ENCODE results near the gene MINDY1.

DNA sequence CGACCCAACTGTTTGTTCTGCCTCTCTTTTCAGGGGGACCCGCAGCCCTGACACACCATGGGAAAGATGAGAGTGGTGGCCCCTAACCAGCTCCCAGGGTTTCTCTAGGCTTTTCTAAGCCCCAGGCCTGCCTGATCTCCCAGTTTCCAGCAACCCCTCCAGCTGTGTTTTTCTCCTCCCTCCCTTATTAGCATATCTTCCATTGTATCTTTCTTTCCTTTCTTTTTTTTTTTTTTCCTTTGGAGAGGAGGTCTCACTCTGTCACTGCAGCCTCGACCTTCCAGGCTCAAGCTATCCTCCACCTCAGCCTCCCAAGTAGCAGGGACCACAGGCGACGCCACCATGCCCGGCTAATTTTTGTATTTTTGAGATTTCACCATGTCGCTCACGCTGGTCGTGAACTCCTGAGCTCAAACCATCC lies 30.3 kb downstream of the MINDY1 start:
- TF ChIP-seq POLR2A (IDR thresholded peaks at IDR 0.05; ENCODE audit: low read depth, low read length), result no peak
- no peak for TF ChIP-seq TAF1 (IDR thresholded peaks at IDR 0.05; ENCODE audit: borderline replicate concordance, low read depth, low read length)
- TF ChIP-seq POLR2AphosphoS5 (IDR thresholded peaks at IDR 0.05; ENCODE audit: low read depth, low read length), result no peak

All from GM12892 (cell line).